WTC11 (cell line): ENCODE measurements around the gene ERCC8. TPM values are rescaled to one million over a fixed set of nuclear protein-coding genes. Genes with fewer than 3 reads are reported as not detected.

Experiments
- ATAC-seq: fragments of 200-7000 bp; cut with Tn5 transposase; 2 replicates; pipeline ENCODE4 v1.10.0; 2021; ENCODE audit warnings: mild to moderate bottlenecking, moderate library complexity
- CTCF ChIA-PET: fragments of 300-600 bp; sonication (Branson Sonifier 250); formaldehyde crosslinking; loops from one replicate; lab custom pipeline; 2021; ENCODE audit warnings: antibody characterized with exemption; lab: Charles Lee
- POLR2A ChIA-PET: fragments of 350-600 bp; sonication (Branson Sonifier 250); formaldehyde crosslinking; loops from one replicate; lab custom pipeline; 2021; ENCODE audit warnings: antibody characterized with exemption; lab: Charles Lee
- DNase-seq: peaks from one replicate; pipeline ENCODE4 v3.0.0; 2021; ENCODE audit warnings: low spot score
- H3K27ac Mint-ChIP-seq: 2 replicates; pipeline ENCODE4 v1.8.0; 2021; ENCODE audit warnings: mixed read lengths
- H3K27me3 Mint-ChIP-seq: 2 replicates; pipeline ENCODE4 v1.8.0; 2021; ENCODE audit warnings: low read depth, mild to moderate bottlenecking, moderate library complexity, mixed read lengths
- H3K36me3 Mint-ChIP-seq: 2 replicates; pipeline ENCODE4 v1.8.0; 2021; ENCODE audit warnings: mixed read lengths
- H3K4me1 Mint-ChIP-seq: 2 replicates; pipeline ENCODE4 v1.8.0; 2022; ENCODE audit warnings: mixed read lengths
- H3K4me3 Mint-ChIP-seq: 2 replicates; pipeline ENCODE4 v1.8.0; 2021; ENCODE audit warnings: mild to moderate bottlenecking, moderate library complexity, mixed read lengths
- H3K9me3 Mint-ChIP-seq: 2 replicates; pipeline ENCODE4 v1.8.0; 2021; ENCODE audit warnings: mixed read lengths
- CBFB ChIP-seq: sonication (generic); formaldehyde crosslinking; IDR thresholded peaks from 2 replicates; pipeline ENCODE4 v1.8.1; 2022; ENCODE audit warnings: mild to moderate bottlenecking, low read depth, missing genetic modification reagents
- EMX1 ChIP-seq: fragments of 250-450 bp; sonication (Bioruptor Pico); IDR thresholded peaks from 2 replicates; pipeline ENCODE4 v1.8.0; 2021; ENCODE audit warnings: mild to moderate bottlenecking
- IRF1 ChIP-seq: sonication (generic); formaldehyde crosslinking; IDR thresholded peaks from 2 replicates; pipeline ENCODE4 v1.8.0; 2023; ENCODE audit warnings: missing genetic modification reagents
- JAZF1 ChIP-seq: fragments of 250-450 bp; sonication (Bioruptor Pico); IDR thresholded peaks from 2 replicates; pipeline ENCODE4 v1.9.0; 2021; ENCODE audit warnings: moderate library complexity, mild to moderate bottlenecking, inconsistent platforms
- JUN ChIP-seq: sonication (generic); formaldehyde crosslinking; IDR thresholded peaks from 2 replicates; pipeline ENCODE4 v1.8.0; 2023; ENCODE audit warnings: mild to moderate bottlenecking, missing genetic modification reagents
- MLX ChIP-seq: sonication (generic); formaldehyde crosslinking; IDR thresholded peaks from 2 replicates; pipeline ENCODE4 v1.8.1; 2023; ENCODE audit warnings: mild to moderate bottlenecking, missing genetic modification reagents, moderate library complexity
- NFE2L1 ChIP-seq: sonication (generic); formaldehyde crosslinking; IDR thresholded peaks from 2 replicates; pipeline ENCODE4 v1.8.1; 2023; ENCODE audit warnings: missing genetic modification reagents
- NR1H2 ChIP-seq: sonication (generic); formaldehyde crosslinking; IDR thresholded peaks from 2 replicates; pipeline ENCODE4 v1.9.0; 2021; ENCODE audit warnings: mild to moderate bottlenecking, moderate library complexity, missing genetic modification reagents
- NR3C1 ChIP-seq: sonication (generic); formaldehyde crosslinking; conservative IDR thresholded peaks from 2 replicates; pipeline ENCODE4 v1.8.1; 2023; ENCODE audit warnings: low read depth, mild to moderate bottlenecking, missing genetic modification reagents
- RELA ChIP-seq: sonication (generic); formaldehyde crosslinking; IDR thresholded peaks from 2 replicates; pipeline ENCODE4 v1.8.1; 2022; ENCODE audit warnings: missing genetic modification reagents, mild to moderate bottlenecking, borderline replicate concordance
- SMAD4 ChIP-seq: sonication (generic); formaldehyde crosslinking; IDR thresholded peaks from 2 replicates; pipeline ENCODE4 v1.8.0; 2022; ENCODE audit warnings: mild to moderate bottlenecking, missing genetic modification reagents
- SP1 ChIP-seq: sonication (generic); formaldehyde crosslinking; conservative IDR thresholded peaks from 2 replicates; pipeline ENCODE4 v1.8.1; 2022; ENCODE audit warnings: missing genetic modification reagents
- TP53 ChIP-seq: sonication (generic); formaldehyde crosslinking; IDR thresholded peaks from 2 replicates; pipeline ENCODE4 v1.8.1; 2023; ENCODE audit warnings: mild to moderate bottlenecking, missing genetic modification reagents
- ZNF317 ChIP-seq: sonication (generic); formaldehyde crosslinking; IDR thresholded peaks from 2 replicates; pipeline ENCODE4 v1.8.1; 2023; ENCODE audit warnings: low read depth, mild to moderate bottlenecking, moderate library complexity, missing genetic modification reagents, borderline replicate concordance
- ZNF416 ChIP-seq: fragments of 250-450 bp; sonication (Bioruptor Pico); IDR thresholded peaks from 2 replicates; pipeline ENCODE4 v1.9.0; 2021; ENCODE audit warnings: mild to moderate bottlenecking, inconsistent platforms
- ZNF423 ChIP-seq: fragments of 250-450 bp; sonication (Bioruptor Pico); IDR thresholded peaks from 2 replicates; pipeline ENCODE4 v2.1.2; 2022; ENCODE audit warnings: mild to moderate bottlenecking, moderate library complexity
- total RNA-seq: library from RNA; stranded (reverse); gene quantifications from 3 replicates; pipeline ENCODE4 v1.2.3, GENCODE V29; 2021
- TF ChIP-seq, protein P1 (sequence below): fragments of 250-450 bp; sonication (Bioruptor Pico); IDR thresholded peaks from 2 replicates; pipeline ENCODE4 v2.1.2; 2022; ENCODE audit warnings: mild to moderate bottlenecking, moderate library complexity
- TF ChIP-seq, protein P2 (sequence below): fragments of 250-450 bp; sonication (Bioruptor Pico); IDR thresholded peaks from 2 replicates; pipeline ENCODE4 v1.9.0; 2021; ENCODE audit warnings: mild to moderate bottlenecking
- TF ChIP-seq, protein P3 (sequence below): sonication (generic); formaldehyde crosslinking; IDR thresholded peaks from 2 replicates; pipeline ENCODE4 v1.8.0; 2022; ENCODE audit warnings: mild to moderate bottlenecking, missing genetic modification reagents

Gene ERCC8
- total RNA-seq, 1 experiment from 2014 or later, result 14.6 TPM

GRCh38 chr5:60903356-60903755, 41.5 kb downstream of the ERCC8 start:
- TF ChIP-seq, protein P1, sequence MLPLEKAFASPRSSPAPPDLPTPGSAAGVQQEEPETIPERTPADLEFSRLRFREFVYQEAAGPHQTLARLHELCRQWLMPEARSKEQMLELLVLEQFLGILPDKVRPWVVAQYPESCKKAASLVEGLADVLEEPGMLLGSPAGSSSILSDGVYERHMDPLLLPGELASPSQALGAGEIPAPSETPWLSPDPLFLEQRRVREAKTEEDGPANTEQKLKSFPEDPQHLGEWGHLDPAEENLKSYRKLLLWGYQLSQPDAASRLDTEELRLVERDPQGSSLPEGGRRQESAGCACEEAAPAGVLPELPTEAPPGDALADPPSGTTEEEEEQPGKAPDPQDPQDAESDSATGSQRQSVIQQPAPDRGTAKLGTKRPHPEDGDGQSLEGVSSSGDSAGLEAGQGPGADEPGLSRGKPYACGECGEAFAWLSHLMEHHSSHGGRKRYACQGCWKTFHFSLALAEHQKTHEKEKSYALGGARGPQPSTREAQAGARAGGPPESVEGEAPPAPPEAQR (CRISPR knock-in tag), result no peak
- TF ChIP-seq SP1 (no peak), RELA (no peak), JAZF1 (CRISPR knock-in tag) (no peak), MLX (CRISPR knock-in tag) (no peak)
- TF ChIP-seq, protein P2, sequence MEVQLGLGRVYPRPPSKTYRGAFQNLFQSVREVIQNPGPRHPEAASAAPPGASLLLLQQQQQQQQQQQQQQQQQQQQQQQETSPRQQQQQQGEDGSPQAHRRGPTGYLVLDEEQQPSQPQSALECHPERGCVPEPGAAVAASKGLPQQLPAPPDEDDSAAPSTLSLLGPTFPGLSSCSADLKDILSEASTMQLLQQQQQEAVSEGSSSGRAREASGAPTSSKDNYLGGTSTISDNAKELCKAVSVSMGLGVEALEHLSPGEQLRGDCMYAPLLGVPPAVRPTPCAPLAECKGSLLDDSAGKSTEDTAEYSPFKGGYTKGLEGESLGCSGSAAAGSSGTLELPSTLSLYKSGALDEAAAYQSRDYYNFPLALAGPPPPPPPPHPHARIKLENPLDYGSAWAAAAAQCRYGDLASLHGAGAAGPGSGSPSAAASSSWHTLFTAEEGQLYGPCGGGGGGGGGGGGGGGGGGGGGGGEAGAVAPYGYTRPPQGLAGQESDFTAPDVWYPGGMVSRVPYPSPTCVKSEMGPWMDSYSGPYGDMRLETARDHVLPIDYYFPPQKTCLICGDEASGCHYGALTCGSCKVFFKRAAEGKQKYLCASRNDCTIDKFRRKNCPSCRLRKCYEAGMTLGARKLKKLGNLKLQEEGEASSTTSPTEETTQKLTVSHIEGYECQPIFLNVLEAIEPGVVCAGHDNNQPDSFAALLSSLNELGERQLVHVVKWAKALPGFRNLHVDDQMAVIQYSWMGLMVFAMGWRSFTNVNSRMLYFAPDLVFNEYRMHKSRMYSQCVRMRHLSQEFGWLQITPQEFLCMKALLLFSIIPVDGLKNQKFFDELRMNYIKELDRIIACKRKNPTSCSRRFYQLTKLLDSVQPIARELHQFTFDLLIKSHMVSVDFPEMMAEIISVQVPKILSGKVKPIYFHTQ (CRISPR knock-in tag), result no peak
- DNase-seq (no peak), ATAC-seq (no peak)
- Mint-ChIP-seq H3K27ac (no peak overlapping the region), H3K27me3 (no peaks in the 10 kb centered on the region), H3K4me1 (peaks cover 19% of the 10 kb centered on the region), H3K9me3 (no peaks in the 10 kb centered on the region), H3K4me3 (no peak overlapping the region), H3K36me3 (peaks cover 5% of the 10 kb centered on the region; the same call in 1 of the 2 replicates)
- CTCF ChIA-PET, result no interaction called here
- POLR2A ChIA-PET, result no interaction called here

DNA sequence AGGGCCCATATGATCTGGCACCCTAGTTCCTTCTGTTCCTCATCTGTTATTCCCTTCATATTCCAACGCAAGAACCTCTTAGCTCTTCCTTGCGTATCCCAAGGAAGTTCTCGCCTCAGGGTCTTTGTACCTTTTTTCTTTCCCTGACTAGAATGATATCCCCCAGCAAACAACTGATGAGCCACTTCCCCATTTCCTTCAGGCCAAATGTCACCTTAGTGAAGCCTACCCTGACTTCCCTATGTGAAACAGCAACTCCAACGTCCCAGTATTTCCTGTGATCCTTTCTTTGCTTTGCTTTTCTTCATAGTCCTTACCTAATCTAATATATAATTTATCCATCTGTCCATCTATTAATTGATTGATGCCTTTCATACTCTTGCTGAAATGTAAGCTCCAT, 47.9 kb downstream of the ERCC8 start:
- no peak for ATAC-seq
- Mint-ChIP-seq H3K4me1 (peaks cover 3% of the 10 kb centered on the region), H3K9me3 (peaks cover 16% of the 10 kb centered on the region), H3K27me3 (no peaks in the 10 kb centered on the region), H3K4me3 (no peak overlapping the region), H3K27ac (no peak overlapping the region), H3K36me3 (peaks cover 41% of the 10 kb centered on the region)
- ChIA-PET CTCF (no interaction called here), POLR2A (no interaction called here)
- TF ChIP-seq ZNF317 (no peak), IRF1 (no peak), ZNF423 (no peak), EMX1 (CRISPR knock-in tag) (no peak), TP53 (no peak), NR3C1 (CRISPR knock-in tag) (no peak), NR1H2 (CRISPR knock-in tag) (no peak), CBFB (CRISPR knock-in tag) (no peak), RELA (no peak), ZNF416 (no peak), NFE2L1 (no peak), SMAD4 (CRISPR knock-in tag) (no peak), JUN (CRISPR knock-in tag) (no peak)
- TF ChIP-seq, protein P3, sequence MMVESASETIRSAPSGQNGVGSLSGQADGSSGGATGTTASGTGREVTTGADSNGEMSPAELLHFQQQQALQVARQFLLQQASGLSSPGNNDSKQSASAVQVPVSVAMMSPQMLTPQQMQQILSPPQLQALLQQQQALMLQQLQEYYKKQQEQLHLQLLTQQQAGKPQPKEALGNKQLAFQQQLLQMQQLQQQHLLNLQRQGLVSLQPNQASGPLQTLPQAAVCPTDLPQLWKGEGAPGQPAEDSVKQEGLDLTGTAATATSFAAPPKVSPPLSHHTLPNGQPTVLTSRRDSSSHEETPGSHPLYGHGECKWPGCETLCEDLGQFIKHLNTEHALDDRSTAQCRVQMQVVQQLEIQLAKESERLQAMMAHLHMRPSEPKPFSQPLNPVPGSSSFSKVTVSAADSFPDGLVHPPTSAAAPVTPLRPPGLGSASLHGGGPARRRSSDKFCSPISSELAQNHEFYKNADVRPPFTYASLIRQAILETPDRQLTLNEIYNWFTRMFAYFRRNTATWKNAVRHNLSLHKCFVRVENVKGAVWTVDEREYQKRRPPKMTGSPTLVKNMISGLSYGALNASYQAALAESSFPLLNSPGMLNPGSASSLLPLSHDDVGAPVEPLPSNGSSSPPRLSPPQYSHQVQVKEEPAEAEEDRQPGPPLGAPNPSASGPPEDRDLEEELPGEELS (CRISPR knock-in tag), result no peak
- TF ChIP-seq, protein P2 (CRISPR knock-in tag), result no peak
- no peak for DNase-seq
